ENCODE measurements around the gene CCDC81.

Gene CCDC81

DNA sequence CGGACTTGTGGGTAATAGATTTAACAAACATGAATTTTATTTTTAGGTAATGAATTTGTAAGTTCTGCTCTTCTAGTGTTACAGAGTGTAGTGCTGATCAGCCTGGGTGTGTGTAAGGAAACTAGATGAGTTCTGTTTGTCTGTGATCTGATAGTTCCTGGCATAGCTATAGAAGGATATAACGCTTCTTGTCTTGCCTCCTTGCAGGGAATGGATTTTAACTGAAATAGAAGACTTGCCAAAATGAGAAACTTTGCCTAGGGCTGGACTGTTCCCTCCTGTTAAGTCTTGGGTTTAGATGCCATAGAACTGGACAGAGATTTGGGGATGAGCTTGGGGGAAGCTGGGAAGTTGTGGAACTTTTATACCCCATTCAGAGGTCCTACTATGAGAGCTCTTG is 11.6 kb downstream of the CCDC81 start:
- Histone ChIP-seq H2AFZ (ENCODE audit: low read length) (no peak overlapping the region), H2BK15ac (ENCODE audit: low read length) (no peak overlapping the region), H3K4me3 (ENCODE audit: low read length in 2 of 2) (no peak overlapping the region), H4K91ac (ENCODE audit: low read depth, low read length, poor library complexity) (no peak overlapping the region), H3K9me3 (replicated peaks in 1 of 2; ENCODE audit: control insufficient read depth in 2 of 2, insufficient read depth in 1 of 2, low read depth in 1 of 2, low read length in 2 of 2) (no peaks in the 10 kb centered on the region), H3K4me1 (ENCODE audit: control insufficient read depth in 2 of 2, insufficient read depth in 1 of 2, low read depth in 1 of 2, low read length in 2 of 2) (peaks cover 3 to 4% of the 10 kb centered on the region in 2 donors), H3K27me3 (ENCODE audit: control insufficient read depth in 3 of 3, insufficient read depth in 3 of 3, low read depth in 1 of 3, low read length in 3 of 3) (no peaks in the 10 kb centered on the region), H2AK5ac (ENCODE audit: low read depth, low read length) (no peak overlapping the region), H3K9ac (ENCODE audit: low read depth, low read length, poor library complexity) (no peak overlapping the region), H2BK120ac (ENCODE audit: low read depth, low read length) (no peak overlapping the region), H3K23ac (ENCODE audit: low read depth, low read length, poor library complexity) (no peak overlapping the region), H3K36me3 (replicated peaks in 1 of 2; ENCODE audit: control insufficient read depth in 2 of 2, insufficient read depth in 2 of 2, low read length in 2 of 2) (no peaks in the 10 kb centered on the region), H3K4me2 (ENCODE audit: insufficient read depth, low read length, poor library complexity, severe bottlenecking) (no peak overlapping the region), H3K79me1 (ENCODE audit: low read depth, low read length) (no peaks in the 10 kb centered on the region), H3K4ac (ENCODE audit: low read length) (no peak overlapping the region), H2BK12ac (ENCODE audit: low read length) (no peak overlapping the region), H3K18ac (ENCODE audit: low read length) (no peak overlapping the region), H2BK5ac (ENCODE audit: low read length) (no peak overlapping the region), H4K8ac (ENCODE audit: low read depth, low read length) (no peak overlapping the region), H3K27ac (replicated peaks; ENCODE audit: low read length) (no peak overlapping the region), H3K14ac (ENCODE audit: low read length) (no peak overlapping the region)
- no peak for DNase-seq (ENCODE audit: low spot score)
- WGBS, 2 donors (ENCODE audit: extremely low coverage in 2 of 2, insufficient read length in 2 of 2, insufficient replicate concordance in 1 of 2) = no CpG with 5 or more reads among the region's 2 CpGs

DNA sequence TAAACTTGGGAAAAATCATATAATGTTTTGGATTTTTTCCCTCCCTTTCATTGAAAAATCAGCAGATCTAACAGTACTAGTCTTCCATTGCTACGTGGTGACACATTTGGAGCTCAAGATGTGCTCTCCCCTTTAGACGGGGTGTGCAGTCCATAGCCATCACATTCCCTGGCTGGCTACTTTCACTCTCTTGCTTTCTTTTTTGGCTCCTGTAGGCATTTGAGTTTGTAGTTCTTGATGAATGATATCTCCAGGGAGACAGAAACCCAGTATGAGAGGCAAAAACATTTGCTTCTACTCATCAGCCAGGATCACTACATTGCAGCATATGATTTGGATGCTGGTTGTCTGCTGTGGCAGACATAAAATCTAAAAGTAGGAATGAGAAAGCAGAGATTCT is 12.1 kb downstream of the CCDC81 start:
- no CpG with 5 or more reads among the region's 2 CpGs for WGBS, 2 donors (ENCODE audit: extremely low coverage in 2 of 2, insufficient read length in 2 of 2, insufficient replicate concordance in 1 of 2)
- Histone ChIP-seq H3K9ac (ENCODE audit: low read depth, low read length, poor library complexity) (no peak overlapping the region), H3K27ac (replicated peaks; ENCODE audit: low read length) (no peak overlapping the region), H3K79me1 (ENCODE audit: low read depth, low read length) (no peaks in the 10 kb centered on the region), H2BK120ac (ENCODE audit: low read depth, low read length) (no peak overlapping the region), H2BK15ac (ENCODE audit: low read length) (no peak overlapping the region), H2BK5ac (ENCODE audit: low read length) (no peak overlapping the region), H4K91ac (ENCODE audit: low read depth, low read length, poor library complexity) (no peak overlapping the region), H3K4me3 (ENCODE audit: low read length in 2 of 2) (no peak overlapping the region), H3K4me2 (ENCODE audit: insufficient read depth, low read length, poor library complexity, severe bottlenecking) (no peak overlapping the region), H3K4me1 (ENCODE audit: control insufficient read depth in 2 of 2, insufficient read depth in 1 of 2, low read depth in 1 of 2, low read length in 2 of 2) (peaks cover 3 to 4% of the 10 kb centered on the region in 2 donors), H3K4ac (ENCODE audit: low read length) (no peak overlapping the region), H3K18ac (ENCODE audit: low read length) (no peak overlapping the region), H4K8ac (ENCODE audit: low read depth, low read length) (no peak overlapping the region), H3K36me3 (replicated peaks in 1 of 2; ENCODE audit: control insufficient read depth in 2 of 2, insufficient read depth in 2 of 2, low read length in 2 of 2) (no peaks in the 10 kb centered on the region), H2BK12ac (ENCODE audit: low read length) (no peak overlapping the region), H3K27me3 (ENCODE audit: control insufficient read depth in 3 of 3, insufficient read depth in 3 of 3, low read depth in 1 of 3, low read length in 3 of 3) (no peaks in the 10 kb centered on the region), H3K9me3 (replicated peaks in 1 of 2; ENCODE audit: control insufficient read depth in 2 of 2, insufficient read depth in 1 of 2, low read depth in 1 of 2, low read length in 2 of 2) (no peaks in the 10 kb centered on the region), H2AFZ (ENCODE audit: low read length) (peak overlapping the region; percentile 15), H2AK5ac (ENCODE audit: low read depth, low read length) (no peak overlapping the region), H3K14ac (ENCODE audit: low read length) (no peak overlapping the region), H3K23ac (ENCODE audit: low read depth, low read length, poor library complexity) (no peak overlapping the region)
- no peak for DNase-seq (ENCODE audit: low spot score)

DNA sequence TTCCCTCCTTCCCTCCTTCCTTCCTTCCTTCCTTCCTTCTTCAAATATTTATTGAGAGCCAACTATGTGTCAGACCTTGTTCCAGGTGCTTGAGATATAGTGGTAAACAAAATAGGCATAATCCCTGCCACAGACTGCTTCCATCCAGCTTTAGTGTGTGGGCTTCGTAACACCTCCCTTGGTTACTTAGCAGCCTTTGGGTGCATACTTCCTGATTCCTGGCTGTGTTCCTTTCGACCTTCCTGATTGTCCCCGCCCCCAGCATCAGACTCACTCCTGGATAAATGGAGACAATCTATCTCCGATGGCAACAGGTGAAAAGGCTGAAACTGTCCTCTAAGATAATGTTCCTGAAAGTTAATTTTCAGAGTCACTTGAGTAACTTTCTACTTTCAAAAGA is 13.5 kb downstream of the CCDC81 start:
- Histone ChIP-seq H2BK15ac (ENCODE audit: low read length) (no peak overlapping the region), H3K36me3 (replicated peaks in 1 of 2; ENCODE audit: control insufficient read depth in 2 of 2, insufficient read depth in 2 of 2, low read length in 2 of 2) (no peaks in the 10 kb centered on the region), H3K27me3 (ENCODE audit: control insufficient read depth in 3 of 3, insufficient read depth in 3 of 3, low read depth in 1 of 3, low read length in 3 of 3) (no peaks in the 10 kb centered on the region), H2BK5ac (ENCODE audit: low read length) (no peak overlapping the region), H3K79me1 (ENCODE audit: low read depth, low read length) (no peaks in the 10 kb centered on the region), H4K8ac (ENCODE audit: low read depth, low read length) (no peak overlapping the region), H3K23ac (ENCODE audit: low read depth, low read length, poor library complexity) (no peak overlapping the region), H2BK120ac (ENCODE audit: low read depth, low read length) (no peak overlapping the region), H3K27ac (replicated peaks; ENCODE audit: low read length) (no peak overlapping the region), H3K4me1 (ENCODE audit: control insufficient read depth in 2 of 2, insufficient read depth in 1 of 2, low read depth in 1 of 2, low read length in 2 of 2) (peaks cover 3 to 4% of the 10 kb centered on the region in 2 donors), H3K14ac (ENCODE audit: low read length) (no peak overlapping the region), H2AFZ (ENCODE audit: low read length) (no peak overlapping the region), H3K9me3 (replicated peaks in 1 of 2; ENCODE audit: control insufficient read depth in 2 of 2, insufficient read depth in 1 of 2, low read depth in 1 of 2, low read length in 2 of 2) (no peaks in the 10 kb centered on the region), H4K91ac (ENCODE audit: low read depth, low read length, poor library complexity) (no peak overlapping the region), H3K9ac (ENCODE audit: low read depth, low read length, poor library complexity) (no peak overlapping the region), H3K18ac (ENCODE audit: low read length) (no peak overlapping the region), H2AK5ac (ENCODE audit: low read depth, low read length) (no peak overlapping the region), H3K4ac (ENCODE audit: low read length) (no peak overlapping the region), H2BK12ac (ENCODE audit: low read length) (no peak overlapping the region), H3K4me2 (ENCODE audit: insufficient read depth, low read length, poor library complexity, severe bottlenecking) (no peak overlapping the region), H3K4me3 (ENCODE audit: low read length in 2 of 2) (no peak overlapping the region)
- no CpG with 5 or more reads among the region's 4 CpGs for WGBS, 2 donors (ENCODE audit: extremely low coverage in 2 of 2, insufficient read length in 2 of 2, insufficient replicate concordance in 1 of 2)
- no peak for DNase-seq (ENCODE audit: low spot score)

DNA sequence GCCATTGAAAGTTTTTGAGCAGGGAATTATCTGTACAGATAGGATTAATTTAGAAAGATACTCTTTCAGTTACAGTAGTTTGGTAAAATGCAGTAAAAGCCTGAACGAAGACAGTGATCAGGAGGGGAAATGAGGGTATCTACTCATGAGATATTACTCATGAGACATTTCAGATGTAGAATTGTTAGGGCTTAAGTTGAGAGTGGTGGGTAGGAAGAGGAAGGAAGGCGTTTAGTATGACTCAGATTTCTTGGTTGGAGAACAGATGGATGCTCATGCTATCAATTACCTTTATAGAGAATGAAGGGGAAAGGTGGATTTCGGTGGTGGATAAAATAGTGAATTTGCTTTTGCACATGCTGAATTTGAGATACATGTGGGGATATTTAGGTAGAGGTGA is 15.8 kb downstream of the CCDC81 start:
- H3K9me3 ChIP-seq (replicated peaks in 1 of 2; ENCODE audit: control insufficient read depth in 2 of 2, insufficient read depth in 1 of 2, low read depth in 1 of 2, low read length in 2 of 2) = no peaks in the 10 kb centered on the region
- H3K23ac ChIP-seq (ENCODE audit: low read depth, low read length, poor library complexity) = no peak overlapping the region
- H3K36me3 ChIP-seq (replicated peaks in 1 of 2; ENCODE audit: control insufficient read depth in 2 of 2, insufficient read depth in 2 of 2, low read length in 2 of 2) = no peaks in the 10 kb centered on the region
- H2BK5ac ChIP-seq (ENCODE audit: low read length) = no peak overlapping the region
- H3K14ac ChIP-seq (ENCODE audit: low read length) = no peak overlapping the region
- H3K27me3 ChIP-seq (ENCODE audit: control insufficient read depth in 3 of 3, insufficient read depth in 3 of 3, low read depth in 1 of 3, low read length in 3 of 3) = no peaks in the 10 kb centered on the region
- H2BK12ac ChIP-seq (ENCODE audit: low read length) = no peak overlapping the region
- H3K4me1 ChIP-seq (ENCODE audit: control insufficient read depth in 2 of 2, insufficient read depth in 1 of 2, low read depth in 1 of 2, low read length in 2 of 2) = peaks cover 4 to 9% of the 10 kb centered on the region in 2 donors
- H2AK5ac ChIP-seq (ENCODE audit: low read depth, low read length) = no peak overlapping the region
- H3K4me2 ChIP-seq (ENCODE audit: insufficient read depth, low read length, poor library complexity, severe bottlenecking) = no peak overlapping the region
- no peak overlapping the region for H2BK120ac ChIP-seq (ENCODE audit: low read depth, low read length)
- no peak overlapping the region for H4K8ac ChIP-seq (ENCODE audit: low read depth, low read length)
- no peak overlapping the region for H4K91ac ChIP-seq (ENCODE audit: low read depth, low read length, poor library complexity)
- no peak overlapping the region for H3K27ac ChIP-seq (replicated peaks; ENCODE audit: low read length)
- no peak overlapping the region for H2AFZ ChIP-seq (ENCODE audit: low read length)
- no peaks in the 10 kb centered on the region for H3K79me1 ChIP-seq (ENCODE audit: low read depth, low read length)
- H2BK15ac ChIP-seq (ENCODE audit: low read length) = no peak overlapping the region
- H3K4ac ChIP-seq (ENCODE audit: low read length) = no peak overlapping the region
- DNase-seq (ENCODE audit: low spot score) = no peak
- H3K9ac ChIP-seq (ENCODE audit: low read depth, low read length, poor library complexity) = no peak overlapping the region
- no peak overlapping the region for H3K18ac ChIP-seq (ENCODE audit: low read length)
- H3K4me3 ChIP-seq (ENCODE audit: low read length in 2 of 2) = no peak overlapping the region
- 100% methylated on average over 2 of the region's 3 CpGs; no CpG with 5 or more reads in 1 of the 2 donors for WGBS, 2 donors (ENCODE audit: extremely low coverage in 2 of 2, insufficient read length in 2 of 2, insufficient replicate concordance in 1 of 2)
